Nephron progenitor cell (in vitro differentiated cells): Measurements from ENCODE around the gene ANO10.

ENCODE experiments used
- DNase-seq: peaks from one replicate; pipeline ENCODE4 v3.0.0; 2021
- H3K27ac Mint-ChIP-seq: 2 replicates; pipeline ENCODE4 v1.8.0; 2021; ENCODE audit warnings: mild to moderate bottlenecking, moderate library complexity, mixed read lengths
- H3K27me3 Mint-ChIP-seq: 2 replicates; pipeline ENCODE4 v1.8.0; 2021; ENCODE audit warnings: mild to moderate bottlenecking, low read depth, mixed read lengths; ENCODE audit not compliant: poor library complexity
- H3K36me3 Mint-ChIP-seq: 2 replicates; pipeline ENCODE4 v1.8.0; 2021; ENCODE audit warnings: low read depth, mixed read lengths
- H3K4me1 Mint-ChIP-seq: 2 replicates; pipeline ENCODE4 v1.8.0; 2021; ENCODE audit warnings: mixed read lengths
- H3K4me3 Mint-ChIP-seq: 2 replicates; pipeline ENCODE4 v1.8.0; 2021; ENCODE audit warnings: mild to moderate bottlenecking, moderate library complexity, mixed read lengths
- H3K9me3 Mint-ChIP-seq: 2 replicates; pipeline ENCODE4 v1.8.0; 2021; ENCODE audit warnings: mild to moderate bottlenecking, moderate library complexity, mixed read lengths
- TF ChIP-seq, protein P1 (sequence below): fragments of 200-600 bp; sonication (generic); IDR thresholded peaks from 2 replicates; pipeline ENCODE4 v1.5.0; 2021; ENCODE audit warnings: antibody characterized with exemption

Gene ANO10

DNA sequence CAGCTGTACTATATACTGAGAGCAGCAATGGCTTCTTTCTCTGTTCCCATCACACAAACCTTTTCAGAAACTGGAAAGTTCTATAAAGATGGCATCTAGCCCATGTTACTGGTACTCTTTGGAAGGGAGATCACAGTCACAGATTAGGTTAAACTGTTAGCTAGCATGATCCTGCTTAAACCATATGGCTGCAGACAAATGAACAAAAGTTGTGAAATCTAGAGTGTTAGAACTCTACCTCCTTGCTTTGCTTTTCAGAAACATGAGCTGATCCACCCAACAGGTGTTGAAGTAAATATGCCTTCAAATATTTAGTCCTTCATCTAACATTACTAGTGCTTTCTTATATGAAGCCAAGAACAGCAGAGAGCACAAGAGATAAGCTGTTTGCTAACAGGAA, 232.9 kb downstream of the ANO10 start:
- H3K9me3 Mint-ChIP-seq: peaks cover 13% of the 10 kb centered on the region
- TF ChIP-seq, protein P1, sequence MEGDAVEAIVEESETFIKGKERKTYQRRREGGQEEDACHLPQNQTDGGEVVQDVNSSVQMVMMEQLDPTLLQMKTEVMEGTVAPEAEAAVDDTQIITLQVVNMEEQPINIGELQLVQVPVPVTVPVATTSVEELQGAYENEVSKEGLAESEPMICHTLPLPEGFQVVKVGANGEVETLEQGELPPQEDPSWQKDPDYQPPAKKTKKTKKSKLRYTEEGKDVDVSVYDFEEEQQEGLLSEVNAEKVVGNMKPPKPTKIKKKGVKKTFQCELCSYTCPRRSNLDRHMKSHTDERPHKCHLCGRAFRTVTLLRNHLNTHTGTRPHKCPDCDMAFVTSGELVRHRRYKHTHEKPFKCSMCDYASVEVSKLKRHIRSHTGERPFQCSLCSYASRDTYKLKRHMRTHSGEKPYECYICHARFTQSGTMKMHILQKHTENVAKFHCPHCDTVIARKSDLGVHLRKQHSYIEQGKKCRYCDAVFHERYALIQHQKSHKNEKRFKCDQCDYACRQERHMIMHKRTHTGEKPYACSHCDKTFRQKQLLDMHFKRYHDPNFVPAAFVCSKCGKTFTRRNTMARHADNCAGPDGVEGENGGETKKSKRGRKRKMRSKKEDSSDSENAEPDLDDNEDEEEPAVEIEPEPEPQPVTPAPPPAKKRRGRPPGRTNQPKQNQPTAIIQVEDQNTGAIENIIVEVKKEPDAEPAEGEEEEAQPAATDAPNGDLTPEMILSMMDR: no peak
- no peak for DNase-seq

DNA sequence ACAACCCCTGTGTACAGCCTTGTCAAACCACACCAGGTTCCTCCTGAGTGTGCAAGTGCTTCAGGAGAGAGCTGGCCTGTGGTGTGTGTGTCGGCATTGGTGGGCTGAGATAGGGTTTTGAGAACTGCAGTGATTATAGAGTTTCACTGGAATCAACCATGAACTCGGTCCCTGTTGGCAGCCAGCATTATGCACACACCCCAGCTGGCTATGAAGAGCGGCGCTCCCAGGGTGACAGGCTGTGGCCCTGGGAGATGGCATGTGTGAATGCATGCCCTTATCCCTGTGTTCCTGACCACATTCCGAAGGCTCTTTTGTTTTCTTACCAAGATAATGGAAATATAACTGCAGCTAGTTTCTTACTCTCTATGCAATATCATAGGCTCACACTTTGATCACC, 233.6 kb downstream of the ANO10 start:
- peaks cover 19% of the 10 kb centered on the region for H3K9me3 Mint-ChIP-seq
- no peak for DNase-seq
- peaks cover 14% of the 10 kb centered on the region for H3K36me3 Mint-ChIP-seq
- H3K4me3 Mint-ChIP-seq: no peak overlapping the region
- H3K27ac Mint-ChIP-seq: no peak overlapping the region
- peaks cover 6% of the 10 kb centered on the region for H3K27me3 Mint-ChIP-seq
- H3K4me1 Mint-ChIP-seq: no peaks in the 10 kb centered on the region
- TF ChIP-seq, protein P1: no peak

More for the DNA sequence above, 232.9 kb downstream of the ANO10 start:
- Mint-ChIP-seq H3K4me3 (no peak overlapping the region), H3K36me3 (peaks cover 20% of the 10 kb centered on the region), H3K27ac (no peak overlapping the region), H3K27me3 (peaks cover 6% of the 10 kb centered on the region), H3K4me1 (no peaks in the 10 kb centered on the region)

DNA sequence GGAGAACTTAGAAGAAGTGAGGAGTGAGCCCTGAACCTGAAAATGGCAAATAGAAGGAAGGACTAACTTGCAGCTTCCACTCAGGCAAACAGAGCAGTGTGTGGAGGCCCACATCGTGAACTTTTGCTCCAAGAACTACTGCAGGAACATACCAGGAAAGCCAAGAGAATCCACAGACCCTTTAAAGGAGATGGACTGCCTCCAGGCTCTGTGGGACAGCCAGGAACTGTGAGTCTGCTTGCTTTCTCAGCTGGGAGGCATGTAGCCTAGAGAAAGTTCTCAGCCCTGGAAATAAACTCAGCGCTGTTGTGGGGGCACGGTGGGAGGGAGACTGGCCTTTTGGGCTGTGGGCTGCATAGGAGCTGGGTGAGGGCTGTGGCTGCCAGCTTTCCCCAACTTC, 242.5 kb downstream of the ANO10 start:
- no peak overlapping the region for H3K27ac Mint-ChIP-seq
- DNase-seq: no peak

DNA sequence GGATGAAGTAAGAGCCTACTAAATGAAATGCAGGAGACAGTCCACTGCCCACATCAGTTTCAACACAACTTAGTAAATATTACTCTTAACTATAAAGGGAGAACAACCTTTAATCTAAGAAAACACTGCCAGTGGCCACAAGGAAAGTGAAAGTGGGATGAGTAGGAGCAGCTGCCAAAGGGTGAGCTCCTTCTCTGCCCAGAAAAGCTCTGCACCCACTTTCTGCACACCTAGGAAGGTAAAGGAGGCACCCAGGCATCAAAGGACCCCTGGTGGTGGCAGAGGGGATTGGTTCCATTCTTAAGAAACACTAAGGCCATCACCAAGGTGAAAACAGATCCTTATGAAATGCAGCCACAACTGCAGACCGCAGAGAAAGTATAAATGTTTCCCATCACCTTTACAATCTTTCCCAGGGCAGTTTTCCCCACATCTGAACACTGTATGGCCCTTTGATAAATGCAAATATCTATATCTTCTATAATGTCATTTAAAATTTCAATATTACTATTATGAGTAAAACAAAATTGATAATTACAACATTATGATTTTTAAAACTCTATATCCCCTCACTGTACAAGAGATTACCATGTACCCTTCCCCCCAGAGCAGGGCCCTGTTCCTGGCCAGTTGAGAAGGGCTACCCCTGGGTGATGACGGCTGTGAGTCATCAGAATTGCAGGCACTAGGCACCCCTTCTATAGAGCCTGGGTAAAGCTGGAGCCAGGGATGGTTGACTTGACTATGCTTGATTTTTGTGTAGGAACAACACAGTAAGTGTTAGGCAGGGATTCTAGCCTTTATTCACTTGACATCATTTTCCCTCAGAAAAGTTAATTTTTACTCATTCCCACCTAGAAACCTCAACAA, 243.5 kb downstream of the ANO10 start:
- H3K27ac Mint-ChIP-seq: no peak overlapping the region
- H3K4me3 Mint-ChIP-seq: no peak overlapping the region
- no peaks in the 10 kb centered on the region for H3K27me3 Mint-ChIP-seq
- peaks cover 16% of the 10 kb centered on the region for H3K36me3 Mint-ChIP-seq
- peaks cover 16% of the 10 kb centered on the region for H3K4me1 Mint-ChIP-seq
- TF ChIP-seq, protein P1: peak; percentile 66
- DNase-seq: peak; percentile 38
- H3K9me3 Mint-ChIP-seq: peaks cover 25% of the 10 kb centered on the region

More for the DNA sequence above, 242.5 kb downstream of the ANO10 start:
- H3K4me1 Mint-ChIP-seq: peaks cover 6% of the 10 kb centered on the region
- no peak overlapping the region for H3K4me3 Mint-ChIP-seq
- H3K27me3 Mint-ChIP-seq: no peaks in the 10 kb centered on the region
- TF ChIP-seq, protein P1: no peak
- H3K9me3 Mint-ChIP-seq: peaks cover 32% of the 10 kb centered on the region
- H3K36me3 Mint-ChIP-seq: peaks cover 18% of the 10 kb centered on the region

DNA sequence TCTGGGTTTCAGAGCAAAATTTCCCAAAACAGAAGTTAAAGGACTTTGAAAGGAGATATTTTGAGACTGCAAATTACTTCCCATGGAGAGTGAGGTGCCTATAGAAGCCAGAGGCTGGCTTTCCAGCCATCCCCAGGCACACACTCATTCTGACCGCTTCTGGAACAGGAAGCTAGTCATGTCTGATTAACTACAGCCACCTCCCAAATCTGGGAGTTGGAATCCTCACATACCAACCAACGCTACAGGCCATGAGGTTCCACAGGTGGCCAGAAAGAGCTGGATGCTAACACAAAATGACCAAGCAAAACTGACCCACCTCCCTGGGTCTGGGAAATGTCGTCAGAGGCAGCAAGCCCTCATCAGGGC, 248.3 kb downstream of the ANO10 start:
- Mint-ChIP-seq H3K36me3 (no peaks in the 10 kb centered on the region), H3K4me3 (peak overlapping the region; percentile 5), H3K27me3 (peaks cover 7% of the 10 kb centered on the region), H3K27ac (peak overlapping the region; percentile 36), H3K9me3 (no peaks in the 10 kb centered on the region), H3K4me1 (peaks cover 46% of the 10 kb centered on the region)
- DNase-seq: no peak
- TF ChIP-seq, protein P1: no peak
